PFSK-1 (cell line): ENCODE measurements around the gene FGD6.

Source experiments
- FOXP2 ChIP-seq: optimal IDR thresholded peaks from 2 replicates; pipeline ENCODE3; 2011; ENCODE audit warnings: borderline replicate concordance, control low read depth, inconsistent platforms; ENCODE audit not compliant: insufficient read depth; ENCODE audit errors: extremely low read length, extremely low read depth
- POLR2AphosphoS5 ChIP-seq: IDR thresholded peaks from 2 replicates; pipeline ENCODE4 v1.6.1; 2012; ENCODE audit warnings: low read depth, mild to moderate bottlenecking, control low read depth, low read length, moderate library complexity
- REST ChIP-seq, 2 experiments: IDR thresholded peaks; 2 replicates each; pipeline versions ENCODE4 v1.6.1 to v1.8.0; 2011 to 2012; ENCODE audit warnings: low read depth in 2 of 2, low read length in 2 of 2, control low read depth in 1 of 2, inconsistent platforms in 1 of 2, mild to moderate bottlenecking in 1 of 2, moderate library complexity in 1 of 2; ENCODE audit not compliant: insufficient read depth in 1 of 2
- SIN3A ChIP-seq: IDR thresholded peaks from 2 replicates; pipeline ENCODE4 v1.6.1; 2012; ENCODE audit warnings: mild to moderate bottlenecking, low read length, moderate library complexity, borderline replicate concordance; ENCODE audit not compliant: insufficient read depth
- TAF1 ChIP-seq: IDR thresholded peaks from 2 replicates; pipeline ENCODE4 v1.6.1; 2012; ENCODE audit warnings: low read length, control low read depth, borderline replicate concordance; ENCODE audit not compliant: insufficient read depth

The FGD6 gene

GRCh38 chr12:95230313-95230712 is 13.0 kb upstream of the FGD6 start:
- TF ChIP-seq REST (IDR thresholded peaks at IDR 0.05; ENCODE audit: insufficient read depth in 1 of 2, low read depth in 2 of 2, low read length in 2 of 2) (no peak), FOXP2 (no peak), SIN3A (no peak)

- TF ChIP-seq FOXP2 (no peak), TAF1 (no peak), POLR2AphosphoS5 (no peak), REST (IDR thresholded peaks at IDR 0.05; ENCODE audit: insufficient read depth in 1 of 2, low read depth in 2 of 2, low read length in 2 of 2) (no peak), SIN3A (no peak)
Observed at GRCh38 chr12:95229636-95230035, 12.4 kb upstream of the FGD6 start.

- TF ChIP-seq TAF1 (no peak), POLR2AphosphoS5 (no peak), FOXP2 (no peak), REST (IDR thresholded peaks at IDR 0.05; ENCODE audit: insufficient read depth in 1 of 2, low read depth in 2 of 2, low read length in 2 of 2) (no peak), SIN3A (no peak)
Observed at GRCh38 chr12:95228617-95229016, 11.3 kb upstream of the FGD6 start.

- TF ChIP-seq POLR2AphosphoS5 (no peak), SIN3A (no peak), FOXP2 (no peak), TAF1 (no peak), REST (IDR thresholded peaks at IDR 0.05; ENCODE audit: insufficient read depth in 1 of 2, low read depth in 2 of 2, low read length in 2 of 2) (no peak)
Observed at GRCh38 chr12:95227818-95228356, 10.6 kb upstream of the FGD6 start.
